ENCODE results near the gene DPEP2. TPM values are rescaled to one million over a fixed set of nuclear protein-coding genes. Genes with fewer than 3 reads are reported as not detected.
"Not testable (repeated sequence)": the region's sequence is repeated elsewhere in the genome, so short reads cannot be mapped to it uniquely, and the experiment has no call there.

The DPEP2 gene
- total and polyA plus RNA-seq, 9 donors, result 0.52 to 1.4 (median 1.1) TPM

DNA sequence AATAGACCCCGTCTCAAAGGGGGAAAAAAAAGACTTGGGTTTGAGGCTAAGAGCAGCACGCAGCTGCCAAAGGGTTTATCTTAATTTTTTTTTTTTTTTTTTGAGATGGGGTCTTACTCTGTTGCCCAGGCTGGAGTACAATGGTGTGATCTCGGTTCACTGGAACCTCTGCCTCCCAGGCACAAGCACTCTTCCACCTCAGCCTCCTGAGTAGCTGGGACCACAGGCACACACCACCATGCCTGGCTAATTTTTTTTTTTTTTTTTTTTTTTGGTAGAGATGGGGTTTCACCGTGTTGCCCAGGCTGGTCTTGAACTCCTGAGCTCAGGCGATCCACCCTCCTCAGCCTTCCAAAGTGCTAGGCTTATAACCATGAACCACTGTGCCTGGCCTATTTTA, 61.6 kb downstream of the DPEP2 start:
- WGBS (ENCODE audit: insufficient coverage), result no CpG with 5 or more reads among the region's 5 CpGs
- DNase-seq; H3K9me3 ChIP-seq (replicated peaks; ENCODE audit: control insufficient read depth, low read depth, low read length); H3K27me3 ChIP-seq (ENCODE audit: control insufficient read depth, insufficient read depth, low read length); H3K4me3 ChIP-seq (ENCODE audit: low read length); H3K27ac ChIP-seq (ENCODE audit: low read length): not testable (repeated sequence)
- peaks cover 39% of the 10 kb centered on the region for H3K36me3 ChIP-seq (ENCODE audit: control insufficient read depth, insufficient read depth, low read length)
- H3K4me1 ChIP-seq (ENCODE audit: control insufficient read depth, insufficient read depth, low read length), result peaks cover 24% of the 10 kb centered on the region

Other genes starting within 250 kb of the DPEP2 start
- gene RANBP10, start 192.9 kb downstream of the DPEP2 start, total RNA-seq, result 7.1 TPM
- 10 to 100 TPM; 13.6 to 24.1 (median 20.4) TPM for gene RANBP10, start 192.9 kb downstream of the DPEP2 start, polyA plus RNA-seq (ENCODE audit: insufficient read depth in 1 of 8, insufficient read length in 8 of 8, low replicate concordance in 1 of 8)
- gene TSNAXIP1, start 192.6 kb downstream of the DPEP2 start, total RNA-seq, result 0.89 TPM
- 1 to 10 TPM in 7 of 8 donors, under 1 TPM in 1; 0.80 to 1.9 (median 1.5) TPM for gene TSNAXIP1, start 192.6 kb downstream of the DPEP2 start, polyA plus RNA-seq (ENCODE audit: insufficient read depth in 1 of 8, insufficient read length in 8 of 8, low replicate concordance in 1 of 8)
- 29.4 TPM for gene THAP11, start 157.2 kb downstream of the DPEP2 start, total RNA-seq
- gene THAP11, start 157.2 kb downstream of the DPEP2 start, polyA plus RNA-seq (ENCODE audit: insufficient read depth in 1 of 8, insufficient read length in 8 of 8, low replicate concordance in 1 of 8), result 10 to 100 TPM; 25.3 to 29.5 (median 27.2) TPM
- 47.8 TPM for gene NUTF2, start 152.6 kb downstream of the DPEP2 start, total RNA-seq
- gene NUTF2, start 152.6 kb downstream of the DPEP2 start, polyA plus RNA-seq (ENCODE audit: insufficient read depth in 1 of 8, insufficient read length in 8 of 8, low replicate concordance in 1 of 8), result 100 to 1,000 TPM; 125 to 136 (median 128) TPM
- gene CENPT, start 151.8 kb downstream of the DPEP2 start, total RNA-seq, result 32.0 TPM
- 10 to 100 TPM; 31.2 to 47.9 (median 39.8) TPM for gene CENPT, start 151.8 kb downstream of the DPEP2 start, polyA plus RNA-seq (ENCODE audit: insufficient read depth in 1 of 8, insufficient read length in 8 of 8, low replicate concordance in 1 of 8)
- gene EDC4, start 126.4 kb downstream of the DPEP2 start, total RNA-seq, result 56.9 TPM
- 100 to 1,000 TPM; 100 to 124 (median 114) TPM for gene EDC4, start 126.4 kb downstream of the DPEP2 start, polyA plus RNA-seq (ENCODE audit: insufficient read depth in 1 of 8, insufficient read length in 8 of 8, low replicate concordance in 1 of 8)
- 0.75 TPM for gene NRN1L, start 114.6 kb downstream of the DPEP2 start, total RNA-seq
- gene NRN1L, start 114.6 kb downstream of the DPEP2 start, polyA plus RNA-seq (ENCODE audit: insufficient read depth in 1 of 8, insufficient read length in 8 of 8, low replicate concordance in 1 of 8), result 1 to 10 TPM in 1 of 8 donors, under 1 TPM in 5, not detected in 2; 0.24 to 1.3 (median 0.79) TPM
- 8.6 TPM for gene PSKH1, start 106.2 kb downstream of the DPEP2 start, total RNA-seq
- gene PSKH1, start 106.2 kb downstream of the DPEP2 start, polyA plus RNA-seq (ENCODE audit: insufficient read depth in 1 of 8, insufficient read length in 8 of 8, low replicate concordance in 1 of 8), result 10 to 100 TPM; 18.1 to 26.1 (median 24.5) TPM
- gene CTRL, start 67.6 kb downstream of the DPEP2 start, total RNA-seq, result 0.66 TPM
- gene CTRL, start 67.6 kb downstream of the DPEP2 start, polyA plus RNA-seq (ENCODE audit: insufficient read depth in 1 of 8, insufficient read length in 8 of 8, low replicate concordance in 1 of 8), result 1 to 10 TPM; 2.3 to 5.2 (median 3.6) TPM
- 44.6 TPM for gene PSMB10, start 62.6 kb downstream of the DPEP2 start, total RNA-seq
- gene PSMB10, start 62.6 kb downstream of the DPEP2 start, polyA plus RNA-seq (ENCODE audit: insufficient read depth in 1 of 8, insufficient read length in 8 of 8, low replicate concordance in 1 of 8), result 10 to 100 TPM; 24.7 to 42.1 (median 32.5) TPM
- 12.5 TPM for gene LCAT, start 55.4 kb downstream of the DPEP2 start, total RNA-seq
- gene LCAT, start 55.4 kb downstream of the DPEP2 start, polyA plus RNA-seq (ENCODE audit: insufficient read depth in 1 of 8, insufficient read length in 8 of 8, low replicate concordance in 1 of 8), result 10 to 100 TPM; 19.1 to 30.0 (median 26.0) TPM
- 34.2 TPM for gene SLC12A4, start 30.8 kb downstream of the DPEP2 start, total RNA-seq
- 10 to 100 TPM; 34.4 to 55.2 (median 43.4) TPM for gene SLC12A4, start 30.8 kb downstream of the DPEP2 start, polyA plus RNA-seq (ENCODE audit: insufficient read depth in 1 of 8, insufficient read length in 8 of 8, low replicate concordance in 1 of 8)
- gene DPEP3, start 19.0 kb downstream of the DPEP2 start, total RNA-seq, result 0.04 TPM
- gene DPEP3, start 19.0 kb downstream of the DPEP2 start, polyA plus RNA-seq (ENCODE audit: insufficient read depth in 1 of 8, insufficient read length in 8 of 8, low replicate concordance in 1 of 8), result under 1 TPM in 4 of 8 donors, not detected in 4; 0.05 to 0.15 (median 0.11) TPM
- gene DPEP2NB, start 16.4 kb upstream of the DPEP2 start, total RNA-seq, result not detected
- gene DPEP2NB, start 16.4 kb upstream of the DPEP2 start, polyA plus RNA-seq (ENCODE audit: insufficient read depth in 1 of 8, insufficient read length in 8 of 8, low replicate concordance in 1 of 8), result not detected
- 5.2 TPM for gene DDX28, start 23.7 kb upstream of the DPEP2 start, total RNA-seq
- gene DDX28, start 23.7 kb upstream of the DPEP2 start, polyA plus RNA-seq (ENCODE audit: insufficient read depth in 1 of 8, insufficient read length in 8 of 8, low replicate concordance in 1 of 8), result 1 to 10 TPM; 5.3 to 7.2 (median 6.3) TPM
- gene DUS2, start 23.8 kb upstream of the DPEP2 start, total RNA-seq, result 13.4 TPM
- 10 to 100 TPM; 10.1 to 13.7 (median 12.1) TPM for gene DUS2, start 23.8 kb upstream of the DPEP2 start, polyA plus RNA-seq (ENCODE audit: insufficient read depth in 1 of 8, insufficient read length in 8 of 8, low replicate concordance in 1 of 8)
- 39.0 TPM for gene NFATC3, start 85.9 kb upstream of the DPEP2 start, total RNA-seq
- 10 to 100 TPM; 22.0 to 33.4 (median 25.9) TPM for gene NFATC3, start 85.9 kb upstream of the DPEP2 start, polyA plus RNA-seq (ENCODE audit: insufficient read depth in 1 of 8, insufficient read length in 8 of 8, low replicate concordance in 1 of 8)
- 0.09 TPM for gene ESRP2, start 236.6 kb upstream of the DPEP2 start, total RNA-seq
- gene ESRP2, start 236.6 kb upstream of the DPEP2 start, polyA plus RNA-seq (ENCODE audit: insufficient read depth in 1 of 8, insufficient read length in 8 of 8, low replicate concordance in 1 of 8), result 1 to 10 TPM in 3 of 8 donors, under 1 TPM in 5; 0.21 to 6.4 (median 0.78) TPM
- 23.7 TPM for gene PLA2G15, start 245.9 kb upstream of the DPEP2 start, total RNA-seq
- gene PLA2G15, start 245.9 kb upstream of the DPEP2 start, polyA plus RNA-seq (ENCODE audit: insufficient read depth in 1 of 8, insufficient read length in 8 of 8, low replicate concordance in 1 of 8), result 10 to 100 TPM; 20.4 to 33.1 (median 25.1) TPM

All from muscle of leg (tissue), 11 donors.